Endothelial cell of umbilical vein (primary cell): Measurements from ENCODE around the gene GBF1. TPM values are rescaled to one million over a fixed set of nuclear protein-coding genes. Genes with fewer than 3 reads are reported as not detected.

Experiments
- BruUV-seq: library from RNA; stranded (reverse); fragments of 400-500 nt; replicated peaks from 2 replicates; lab custom pipeline; 2021; lab: Mats Ljungman, UMichigan
- CTCF ChIA-PET: fragments of 300-600, 350-600 bp; sonication (Branson Sonifier 250); formaldehyde crosslinking; loops from one replicate; lab custom pipeline; 2021; ENCODE audit warnings: antibody characterized with exemption, inconsistent platforms; lab: Charles Lee
- POLR2A ChIA-PET: fragments of 300-600, 350-600 bp; sonication (Branson Sonifier 250); formaldehyde crosslinking; loops from one replicate; lab custom pipeline; 2021; ENCODE audit warnings: antibody characterized with exemption, inconsistent platforms; lab: Charles Lee
- DNase-seq: peaks from one replicate; pipeline ENCODE4 v3.0.0-alpha.2; 2011; ENCODE audit warnings: low read depth, low spot score
- FAIRE-seq: peaks from 2 replicates; lab custom pipeline; 2011; peaks lifted over from hg19 to GRCh38; lab: Jason Lieb, UNC
- H2AFZ ChIP-seq: 2 replicates; pipeline ENCODE4 v1.6.0; 2012; ENCODE audit warnings: low read depth, low read length, control low read depth, inconsistent platforms
- H3K27ac ChIP-seq: 2 replicates; pipeline ENCODE4 v1.5.1; 2011; ENCODE audit warnings: low read depth, mild to moderate bottlenecking, control low read depth, low read length, moderate library complexity; ENCODE audit not compliant: insufficient read depth
- H3K27me3 ChIP-seq, 2 experiments: 2 replicates each; pipeline versions ENCODE4 v1.6.0 to v1.6.1; 2011; ENCODE audit warnings: low read length in 2 of 2, mixed read lengths in 1 of 2; ENCODE audit not compliant: control insufficient read depth in 2 of 2, insufficient read depth in 2 of 2
- H3K36me3 ChIP-seq, 2 experiments: 2 replicates in 1 of 2; 3 replicates in 1 of 2; pipeline ENCODE4 v1.5.1; 2011; ENCODE audit warnings: low read length in 2 of 2, mild to moderate bottlenecking in 1 of 2, moderate library complexity in 1 of 2; ENCODE audit not compliant: control insufficient read depth in 2 of 2, insufficient read depth in 2 of 2; ENCODE audit errors: extremely low read depth in 1 of 2
- H3K4me1 ChIP-seq: 3 replicates; pipeline ENCODE4 v1.5.1; 2011; ENCODE audit warnings: mild to moderate bottlenecking, low read length; ENCODE audit not compliant: control insufficient read depth, insufficient read depth; ENCODE audit errors: extremely low read depth
- H3K4me2 ChIP-seq: 2 replicates; pipeline ENCODE4 v1.6.1; 2011; ENCODE audit warnings: low read length, control low read depth, mixed read lengths; ENCODE audit not compliant: insufficient read depth
- H3K4me3 ChIP-seq, 3 experiments: fragments of 200-600 bp in 1 of 3; sonication (generic), shearing (Covaris generic) in 1 of 3; replicated peaks in 1 of 3; 2 replicates each; pipeline ENCODE4 v1.5.1; 2011 to 2016; ENCODE audit warnings: control low read depth in 3 of 3, low read length in 3 of 3, mild to moderate bottlenecking in 2 of 3, inconsistent platforms in 1 of 3, low read depth in 1 of 3, moderate library complexity in 1 of 3; ENCODE audit not compliant: insufficient read depth in 1 of 3
- H3K79me2 ChIP-seq: 2 replicates; pipeline ENCODE4 v1.6.0; 2012; ENCODE audit warnings: low read length, inconsistent platforms; ENCODE audit not compliant: control insufficient read depth, insufficient read depth
- H3K9ac ChIP-seq: replicated peaks from 2 replicates; pipeline ENCODE3; 2011; ENCODE audit warnings: low read length, control low read depth; ENCODE audit not compliant: insufficient read depth; ENCODE audit errors: extremely low read depth
- H3K9me1 ChIP-seq: replicated peaks from 3 replicates; pipeline ENCODE4 v1.6.0; 2011; ENCODE audit warnings: mild to moderate bottlenecking, low read length; ENCODE audit not compliant: control insufficient read depth, insufficient read depth; ENCODE audit errors: extremely low read depth
- H3K9me3 ChIP-seq: replicated peaks from 2 replicates; pipeline ENCODE4 v1.5.1; 2012; ENCODE audit warnings: low read length, inconsistent platforms; ENCODE audit not compliant: control insufficient read depth, insufficient read depth
- H4K20me1 ChIP-seq: replicated peaks from 2 replicates; pipeline ENCODE3; 2011; ENCODE audit warnings: mild to moderate bottlenecking, low read length; ENCODE audit not compliant: control insufficient read depth, insufficient read depth; ENCODE audit errors: extremely low read depth
- CTCF ChIP-seq, 2 donors: IDR thresholded peaks; 1 replicate in 1 of 2; 2 replicates in 1 of 2; pipeline ENCODE4 v1.5.1; 2011; ENCODE audit warnings: low read length in 2 of 2, mild to moderate bottlenecking in 2 of 2, moderate library complexity in 2 of 2, control low read depth in 1 of 2, inconsistent platforms in 1 of 2, low read depth in 1 of 2; ENCODE audit not compliant: insufficient read depth in 1 of 2; ENCODE audit errors: extremely low read depth in 1 of 2
- EZH2 ChIP-seq: IDR thresholded peaks from 2 replicates; pipeline ENCODE4 v1.6.1; 2012; ENCODE audit warnings: borderline replicate concordance, low read depth, mild to moderate bottlenecking, moderate library complexity, low read length, inconsistent platforms; ENCODE audit not compliant: severe bottlenecking
- FOS ChIP-seq: IDR thresholded peaks from 2 replicates; pipeline ENCODE4 v1.6.1; 2011; ENCODE audit warnings: mild to moderate bottlenecking, low read length, moderate library complexity, borderline replicate concordance; ENCODE audit not compliant: insufficient read depth
- GATA2 ChIP-seq: IDR thresholded peaks from 2 replicates; pipeline ENCODE4 v1.7.0; 2011; ENCODE audit warnings: low read depth, mild to moderate bottlenecking, moderate library complexity, mixed read lengths, low read length; ENCODE audit not compliant: insufficient read length, insufficient read depth
- JUN ChIP-seq: IDR thresholded peaks from 2 replicates; pipeline ENCODE4 v1.6.1; 2011; ENCODE audit warnings: borderline replicate concordance, low read depth; ENCODE audit not compliant: insufficient read length, insufficient read depth
- MAX ChIP-seq: IDR thresholded peaks from 2 replicates; pipeline ENCODE4 v1.6.1; 2011; ENCODE audit not compliant: insufficient read depth, insufficient read length
- MYC ChIP-seq: IDR thresholded peaks from one replicate; pipeline ENCODE4 v1.6.1; 2011; ENCODE audit warnings: mild to moderate bottlenecking, low read depth, low read length
- POLR2A ChIP-seq: IDR thresholded peaks from 2 replicates; pipeline ENCODE4 v1.6.1; 2012; ENCODE audit warnings: low read depth, mild to moderate bottlenecking, control low read depth, low read length
- POLR2AphosphoS5 ChIP-seq: IDR thresholded peaks from 2 replicates; pipeline ENCODE4 v1.6.1; 2012; ENCODE audit warnings: low read depth, mild to moderate bottlenecking, control low read depth, low read length, moderate library complexity; ENCODE audit not compliant: insufficient read depth
- dilution Hi-C: fragments of 300-500 bp; cut with MboI; formaldehyde crosslinking; loops from one replicate; pipeline ENCODE4 v1.15.0; 2019; ENCODE audit warnings: low sequenced_read_pairs; ENCODE audit not compliant: extremely low pct_ligation_motif_present
- intact Hi-C: fragments of 100-400 bp; cut with micrococcal nuclease; formaldehyde crosslinking; loops from one replicate; pipeline ENCODE4 v1.10.0; 2022
- polyA plus RNA-seq, 4 experiments: library from polyadenylated mRNA; depleted of rRNA in 3 of 4; stranded (reverse) in 3 of 4; unstranded in 1 of 4; fragments of >200 nt; gene quantifications; 2 replicates each; pipeline versions ENCODE4 v1.2.1 to v1.2.3, GENCODE V29; 2011 to 2012; ENCODE audit warnings: missing spikeins in 1 of 4
- total RNA-seq: library from RNA; stranded (reverse); gene quantifications from 2 replicates; pipeline ENCODE4 v1.2.3, GENCODE V29; 2021

Gene GBF1
- total and polyA plus RNA-seq, 2 donors (not counting 3 experiments of a cell fraction or from before 2014, with no cell fraction given) = 26.0 to 49.7 TPM

GRCh38 chr10:102367441-102367840, 122.1 kb downstream of the GBF1 start:
- Histone ChIP-seq H3K36me3 (peaks cover 39 to 61% of the 10 kb centered on the region in 2 experiments), H3K4me3 (no peak overlapping the region), H3K27ac (no peak overlapping the region), H3K4me1 (no peaks in the 10 kb centered on the region), H3K9ac (no peak overlapping the region), H3K9me1 (no peaks in the 10 kb centered on the region), H3K79me2 (no peaks in the 10 kb centered on the region), H3K4me2 (no peak overlapping the region), H2AFZ (no peak overlapping the region), H4K20me1 (no peaks in the 10 kb centered on the region), H3K9me3 (no peaks in the 10 kb centered on the region), H3K27me3 (no peaks in the 10 kb centered on the region)
- CTCF ChIA-PET = no interaction called here
- FAIRE-seq (no peak), DNase-seq (no peak)
- BruUV-seq = no TSS peak
- TF ChIP-seq GATA2 (no peak), CTCF (IDR thresholded peaks at IDR 0.05; ENCODE audit: extremely low read depth in 1 of 2, insufficient read depth in 1 of 2, low read depth in 1 of 2, low read length in 2 of 2) (no peak), EZH2 (no peak), POLR2AphosphoS5 (no peak), MYC (no peak), MAX (no peak), JUN (no peak), POLR2A (no peak), FOS (no peak)
- dilution Hi-C loops (loop anchor here (25.0 kb wide), 1 partner anchor 130 kb away; the partner anchor contains the start of genes ELOVL3, GBF1 and PITX3), intact Hi-C loops (no loop called here)
- POLR2A ChIA-PET = no interaction called here
